ENCODE results near the gene ADPGK.
A peak's percentile ranks its signal among the peaks of the same experiment; 100 is the strongest.

ADPGK gene

DNA sequence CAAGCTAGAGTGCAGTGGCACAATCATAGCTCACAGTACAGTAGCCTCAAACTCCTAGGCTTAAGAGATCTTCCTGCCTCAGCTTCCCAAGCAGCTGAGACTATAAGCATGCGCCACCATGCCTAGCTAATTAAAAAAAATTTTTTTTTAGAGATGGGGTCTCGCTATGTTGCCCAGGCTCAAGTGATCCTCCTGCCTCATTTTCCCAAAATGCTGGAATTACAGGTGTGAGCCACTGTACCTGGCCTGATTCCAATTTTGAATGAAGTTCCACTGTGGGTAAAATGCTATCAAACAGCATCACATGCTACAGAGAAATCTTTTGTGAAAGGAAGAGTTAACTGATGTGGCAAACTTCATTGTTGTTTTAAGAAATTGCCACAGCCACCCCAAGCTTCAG lies 17.5 kb downstream of the ADPGK start:
- no peaks in the 10 kb centered on the region for H3K27me3 ChIP-seq (ENCODE audit: insufficient read depth, poor library complexity, severe bottlenecking)
- DNase-seq (ENCODE audit: low spot score) (no peak), ATAC-seq (ENCODE audit: low read depth) (no peak)
- peaks cover 18% of the 10 kb centered on the region for H3K9me3 ChIP-seq (ENCODE audit: severe bottlenecking)
- no peak overlapping the region for H3K4me3 ChIP-seq (ENCODE audit: severe bottlenecking)
- TF ChIP-seq, protein P1, sequence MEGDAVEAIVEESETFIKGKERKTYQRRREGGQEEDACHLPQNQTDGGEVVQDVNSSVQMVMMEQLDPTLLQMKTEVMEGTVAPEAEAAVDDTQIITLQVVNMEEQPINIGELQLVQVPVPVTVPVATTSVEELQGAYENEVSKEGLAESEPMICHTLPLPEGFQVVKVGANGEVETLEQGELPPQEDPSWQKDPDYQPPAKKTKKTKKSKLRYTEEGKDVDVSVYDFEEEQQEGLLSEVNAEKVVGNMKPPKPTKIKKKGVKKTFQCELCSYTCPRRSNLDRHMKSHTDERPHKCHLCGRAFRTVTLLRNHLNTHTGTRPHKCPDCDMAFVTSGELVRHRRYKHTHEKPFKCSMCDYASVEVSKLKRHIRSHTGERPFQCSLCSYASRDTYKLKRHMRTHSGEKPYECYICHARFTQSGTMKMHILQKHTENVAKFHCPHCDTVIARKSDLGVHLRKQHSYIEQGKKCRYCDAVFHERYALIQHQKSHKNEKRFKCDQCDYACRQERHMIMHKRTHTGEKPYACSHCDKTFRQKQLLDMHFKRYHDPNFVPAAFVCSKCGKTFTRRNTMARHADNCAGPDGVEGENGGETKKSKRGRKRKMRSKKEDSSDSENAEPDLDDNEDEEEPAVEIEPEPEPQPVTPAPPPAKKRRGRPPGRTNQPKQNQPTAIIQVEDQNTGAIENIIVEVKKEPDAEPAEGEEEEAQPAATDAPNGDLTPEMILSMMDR (IDR thresholded peaks at IDR 0.05; ENCODE audit: poor library complexity, severe bottlenecking), result no peak
- H3K4me1 ChIP-seq (ENCODE audit: insufficient read depth, poor library complexity, severe bottlenecking), result no peaks in the 10 kb centered on the region
- H3K27ac ChIP-seq (ENCODE audit: poor library complexity, severe bottlenecking), result no peak overlapping the region
- peaks cover 82% of the 10 kb centered on the region for H3K36me3 ChIP-seq (ENCODE audit: low read depth)

DNA sequence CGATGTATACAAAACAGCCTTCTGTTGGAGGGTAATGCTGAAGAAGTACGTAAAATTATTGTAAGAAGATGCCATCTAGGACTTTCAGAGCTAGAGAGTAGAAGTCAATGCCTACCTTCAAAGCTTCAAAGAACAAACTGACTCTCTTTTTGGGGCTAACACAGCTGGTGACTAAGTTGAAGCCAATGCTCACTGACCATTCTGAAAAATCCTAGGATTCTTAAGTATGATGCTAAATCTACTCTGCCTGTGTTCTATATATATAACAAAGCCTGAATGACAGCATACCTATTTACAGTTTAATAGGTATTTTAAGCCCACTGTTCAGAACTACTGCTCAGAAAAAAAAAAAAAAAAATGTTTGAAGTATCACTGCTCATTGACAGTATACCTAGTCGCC lies 18.9 kb downstream of the ADPGK start:
- Histone ChIP-seq H3K9me3 (ENCODE audit: severe bottlenecking) (peaks cover 17% of the 10 kb centered on the region), H3K27me3 (ENCODE audit: insufficient read depth, poor library complexity, severe bottlenecking) (no peaks in the 10 kb centered on the region), H3K27ac (ENCODE audit: poor library complexity, severe bottlenecking) (no peak overlapping the region), H3K4me1 (ENCODE audit: insufficient read depth, poor library complexity, severe bottlenecking) (no peaks in the 10 kb centered on the region), H3K4me3 (ENCODE audit: severe bottlenecking) (no peak overlapping the region), H3K36me3 (ENCODE audit: low read depth) (peaks cover 75% of the 10 kb centered on the region)
- ATAC-seq (ENCODE audit: low read depth) (no peak), DNase-seq (ENCODE audit: low spot score) (no peak)
- TF ChIP-seq, protein P1 (IDR thresholded peaks at IDR 0.05; ENCODE audit: poor library complexity, severe bottlenecking), result no peak

GRCh38 chr15:72760590-72761260 lies 22.8 kb downstream of the ADPGK start:
- TF ChIP-seq, protein P1 (IDR thresholded peaks at IDR 0.05; ENCODE audit: poor library complexity, severe bottlenecking), result no peak
- Histone ChIP-seq H3K4me1 (ENCODE audit: insufficient read depth, poor library complexity, severe bottlenecking) (no peaks in the 10 kb centered on the region), H3K27ac (ENCODE audit: poor library complexity, severe bottlenecking) (no peak overlapping the region), H3K4me3 (ENCODE audit: severe bottlenecking) (no peak overlapping the region), H3K36me3 (ENCODE audit: low read depth) (peaks cover 70% of the 10 kb centered on the region), H3K9me3 (ENCODE audit: severe bottlenecking) (no peaks in the 10 kb centered on the region), H3K27me3 (ENCODE audit: insufficient read depth, poor library complexity, severe bottlenecking) (no peaks in the 10 kb centered on the region)
- DNase-seq (ENCODE audit: low spot score), result no peak
- ATAC-seq (ENCODE audit: low read depth), result no peak

DNA sequence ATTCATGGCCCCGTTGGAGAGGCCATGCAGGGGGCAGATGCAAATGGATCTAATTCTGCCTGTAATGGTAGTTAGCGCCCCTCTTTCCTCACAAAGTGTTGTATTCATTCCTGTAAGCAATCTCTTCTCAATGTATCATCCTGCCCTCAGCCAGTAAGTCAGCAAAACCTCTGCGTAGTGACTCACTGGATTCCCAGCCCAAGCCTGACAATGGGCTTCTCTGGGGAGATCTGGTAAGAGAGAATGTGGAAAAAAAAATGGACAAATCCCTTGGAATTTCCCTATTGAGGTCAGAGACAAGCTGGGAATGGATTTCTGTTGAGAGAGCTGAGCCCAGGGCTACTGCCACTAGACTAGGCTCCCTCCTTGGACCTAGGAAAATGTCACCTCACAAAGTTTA lies 25.4 kb downstream of the ADPGK start:
- H3K4me1 ChIP-seq (ENCODE audit: insufficient read depth, poor library complexity, severe bottlenecking), result no peaks in the 10 kb centered on the region
- no peak overlapping the region for H3K27ac ChIP-seq (ENCODE audit: poor library complexity, severe bottlenecking)
- ATAC-seq (ENCODE audit: low read depth) (peak; percentile 74; the same call in 2 of the 3 replicates), DNase-seq (ENCODE audit: low spot score) (no peak)
- H3K9me3 ChIP-seq (ENCODE audit: severe bottlenecking), result no peaks in the 10 kb centered on the region
- no peaks in the 10 kb centered on the region for H3K27me3 ChIP-seq (ENCODE audit: insufficient read depth, poor library complexity, severe bottlenecking)
- TF ChIP-seq, protein P1 (IDR thresholded peaks at IDR 0.05; ENCODE audit: poor library complexity, severe bottlenecking), result no peak
- H3K4me3 ChIP-seq (ENCODE audit: severe bottlenecking), result no peak overlapping the region
- peaks cover 71% of the 10 kb centered on the region for H3K36me3 ChIP-seq (ENCODE audit: low read depth)

DNA sequence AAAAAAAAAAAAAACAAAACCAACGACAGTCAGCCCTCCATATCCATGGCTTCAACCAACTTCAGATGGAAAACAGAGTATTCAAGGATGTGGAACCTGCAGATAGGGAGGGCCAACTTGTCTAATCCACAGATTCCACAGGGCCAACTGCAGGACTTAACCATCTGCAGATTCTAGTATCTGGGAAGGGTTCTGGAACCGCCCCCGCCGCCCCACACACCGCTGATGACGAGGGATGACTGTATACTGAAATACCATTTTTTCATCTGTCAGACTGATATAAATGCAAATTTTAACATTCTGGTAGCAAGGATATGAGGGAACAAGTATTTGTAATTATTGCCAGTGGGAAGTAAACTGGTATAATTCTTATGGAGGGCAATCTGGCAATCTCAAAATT lies 29.5 kb downstream of the ADPGK start:
- Histone ChIP-seq H3K36me3 (ENCODE audit: low read depth) (peaks cover 73% of the 10 kb centered on the region), H3K27me3 (ENCODE audit: insufficient read depth, poor library complexity, severe bottlenecking) (no peaks in the 10 kb centered on the region)
- no peak for ATAC-seq (ENCODE audit: low read depth)

More for the DNA sequence above, 29.5 kb downstream of the ADPGK start:
- TF ChIP-seq, protein P1 (IDR thresholded peaks at IDR 0.05; ENCODE audit: poor library complexity, severe bottlenecking), result no peak
- Histone ChIP-seq H3K9me3 (ENCODE audit: severe bottlenecking) (no peaks in the 10 kb centered on the region), H3K4me3 (ENCODE audit: severe bottlenecking) (no peak overlapping the region), H3K4me1 (ENCODE audit: insufficient read depth, poor library complexity, severe bottlenecking) (no peaks in the 10 kb centered on the region), H3K27ac (ENCODE audit: poor library complexity, severe bottlenecking) (no peak overlapping the region)
- no peak for DNase-seq (ENCODE audit: low spot score)
